Fibroblast of lung (primary cell): Measurements from ENCODE around the gene POU3F1. TPM values are rescaled to one million over a fixed set of nuclear protein-coding genes. Genes with fewer than 3 reads are reported as not detected.

Source experiments
- DNase-seq, 2 donors: peaks; one replicate each; pipeline versions ENCODE4 v3.0.0 to v3.0.0-alpha.2; 2010; ENCODE audit warnings: low read depth in 2 of 2
- H2AFZ ChIP-seq: 2 replicates; pipeline ENCODE4 v1.5.1; 2012; ENCODE audit warnings: low read length, control low read depth, inconsistent platforms
- H3K27ac ChIP-seq: 2 replicates; pipeline ENCODE4 v1.5.1; 2011; ENCODE audit warnings: low read length, control low read depth; ENCODE audit not compliant: insufficient read depth
- H3K27me3 ChIP-seq: 2 replicates; pipeline ENCODE4 v1.5.1; 2011; ENCODE audit warnings: mild to moderate bottlenecking, low read length; ENCODE audit not compliant: control insufficient read depth, insufficient read depth
- H3K36me3 ChIP-seq: 2 replicates; pipeline ENCODE4 v1.5.1; 2011; ENCODE audit warnings: low read length; ENCODE audit not compliant: control insufficient read depth, insufficient read depth
- H3K4me1 ChIP-seq: 2 replicates; pipeline ENCODE4 v1.5.1; 2011; ENCODE audit warnings: low read length; ENCODE audit not compliant: control insufficient read depth, insufficient read depth; ENCODE audit errors: extremely low read depth
- H3K4me2 ChIP-seq: 2 replicates; pipeline ENCODE4 v1.5.1; 2011; ENCODE audit warnings: low read length, control low read depth; ENCODE audit not compliant: insufficient read depth; ENCODE audit errors: extremely low read depth
- H3K4me3 ChIP-seq, 4 experiments: fragments of 200-600 bp in 1 of 4; sonication (generic) in 1 of 4; replicated peaks in 1 of 4; 2 replicates each; pipeline ENCODE4 v1.5.1; 2011 to 2016; ENCODE audit warnings: low read length in 4 of 4, low read depth in 3 of 4, mild to moderate bottlenecking in 3 of 4, control low read depth in 2 of 4, inconsistent platforms in 1 of 4, mixed read lengths in 1 of 4; ENCODE audit not compliant: insufficient read depth in 1 of 4; ENCODE audit errors: control extremely low read depth in 1 of 4
- H3K79me2 ChIP-seq: 2 replicates; pipeline ENCODE4 v1.5.1; 2012; ENCODE audit warnings: mild to moderate bottlenecking, low read length, inconsistent platforms; ENCODE audit not compliant: control insufficient read depth, insufficient read depth
- H3K9ac ChIP-seq: 2 replicates; pipeline ENCODE4 v1.5.1; 2011; ENCODE audit warnings: mild to moderate bottlenecking, low read length, control low read depth; ENCODE audit not compliant: insufficient read depth
- H3K9me3 ChIP-seq: 2 replicates; pipeline ENCODE4 v1.5.1; 2012; ENCODE audit warnings: low read depth, low read length; ENCODE audit not compliant: control insufficient read depth, insufficient read depth
- H4K20me1 ChIP-seq: 2 replicates; pipeline ENCODE4 v1.5.1; 2011; ENCODE audit warnings: low read length; ENCODE audit not compliant: control insufficient read depth, insufficient read depth; ENCODE audit errors: extremely low read depth
- CTCF ChIP-seq, 2 donors: IDR thresholded peaks in 1 of 2; conservative IDR thresholded peaks in 1 of 2; 1 replicate in 1 of 2; 2 replicates in 1 of 2; pipeline ENCODE4 v1.5.1; 2011 to 2012; ENCODE audit warnings: low read length in 2 of 2, control low read depth in 1 of 2, inconsistent platforms in 1 of 2, low read depth in 1 of 2, mild to moderate bottlenecking in 1 of 2
- EZH2 ChIP-seq: IDR thresholded peaks from 2 replicates; pipeline ENCODE4 v1.5.1; 2012; ENCODE audit warnings: low read length, control low read depth, mild to moderate bottlenecking; ENCODE audit errors: missing control alignments
- polyA plus RNA-seq, 2 donors: library from polyadenylated mRNA; depleted of rRNA in 1 of 2; stranded (reverse) in 1 of 2; unstranded in 1 of 2; fragments of >200 nt; gene quantifications; 2 replicates each; pipeline ENCODE4 v1.2.1, GENCODE V29; 2011 to 2012; ENCODE audit warnings: missing spikeins in 1 of 2
- total RNA-seq: library from RNA; depleted of rRNA; stranded (reverse); fragments of >200 nt; gene quantifications from 2 replicates; pipeline ENCODE4 v1.2.1, GENCODE V29; 2014

Gene POU3F1
- total and polyA plus RNA-seq, 2 donors (not counting 1 experiment from before 2014, with no cell fraction given), result under 0.01 TPM; not detected in 1

- Histone ChIP-seq H3K4me3 (no peak overlapping the region), H3K4me2 (no peak overlapping the region), H2AFZ (no peak overlapping the region), H3K27me3 (no peaks in the 10 kb centered on the region), H3K9ac (no peak overlapping the region), H3K36me3 (peaks cover 20% of the 10 kb centered on the region), H3K27ac (no peak overlapping the region), H3K4me1 (no peaks in the 10 kb centered on the region), H3K9me3 (no peaks in the 10 kb centered on the region), H3K79me2 (peaks cover 18% of the 10 kb centered on the region), H4K20me1 (no peaks in the 10 kb centered on the region)
- TF ChIP-seq CTCF (conservative IDR thresholded peaks at IDR 0.05 in 1 of 2, IDR thresholded peaks at IDR 0.05 in 1 of 2; ENCODE audit: low read depth in 1 of 2, low read length in 2 of 2), result no peak
- DNase-seq, result no peak
Measured at GRCh38 chr1:38020396-38020795, 26.2 kb downstream of the POU3F1 start.

- H3K36me3 ChIP-seq, result peaks cover 19% of the 10 kb centered on the region
Measured at GRCh38 chr1:38018864-38019343, 27.7 kb downstream of the POU3F1 start.

GRCh38 chr1:38015978-38016725 lies 30.4 kb downstream of the POU3F1 start:
- no peaks in the 10 kb centered on the region for H3K27me3 ChIP-seq
- H3K36me3 ChIP-seq, result peaks cover 13% of the 10 kb centered on the region
- H3K4me2 ChIP-seq, result peak overlapping the region; percentile 40
- H3K79me2 ChIP-seq, result peaks cover 46% of the 10 kb centered on the region
- peak in 1 of 2 donors; percentile 44 for DNase-seq
- H4K20me1 ChIP-seq, result no peaks in the 10 kb centered on the region
- H3K9me3 ChIP-seq, result no peaks in the 10 kb centered on the region
- H3K9ac ChIP-seq, result no peak overlapping the region
- H2AFZ ChIP-seq, result no peak overlapping the region
- H3K4me3 ChIP-seq, result peak overlapping the region in 2 of 4 experiments; percentile 11 to 14
- peaks cover 3% of the 10 kb centered on the region for H3K4me1 ChIP-seq
- no peak for TF ChIP-seq CTCF (conservative IDR thresholded peaks at IDR 0.05 in 1 of 2, IDR thresholded peaks at IDR 0.05 in 1 of 2; ENCODE audit: low read depth in 1 of 2, low read length in 2 of 2)
- no peak for TF ChIP-seq EZH2
- peak overlapping the region; percentile 67 for H3K27ac ChIP-seq

More at GRCh38 chr1:38018864-38019343, 27.7 kb downstream of the POU3F1 start:
- H3K4me2 ChIP-seq, result no peak overlapping the region
- no peak overlapping the region for H3K4me3 ChIP-seq
- H3K9ac ChIP-seq, result no peak overlapping the region
- H2AFZ ChIP-seq, result no peak overlapping the region
- peaks cover 2% of the 10 kb centered on the region for H3K4me1 ChIP-seq
- DNase-seq, result peak in 1 of 2 donors; percentile 75
- TF ChIP-seq EZH2, result no peak
- peak; percentile 68 to 74 for TF ChIP-seq CTCF (conservative IDR thresholded peaks at IDR 0.05 in 1 of 2, IDR thresholded peaks at IDR 0.05 in 1 of 2; ENCODE audit: low read depth in 1 of 2, low read length in 2 of 2)
- H3K79me2 ChIP-seq, result peaks cover 33% of the 10 kb centered on the region
- no peaks in the 10 kb centered on the region for H3K27me3 ChIP-seq
- H4K20me1 ChIP-seq, result no peaks in the 10 kb centered on the region
- H3K27ac ChIP-seq, result no peak overlapping the region
- H3K9me3 ChIP-seq, result no peaks in the 10 kb centered on the region
